PC-9 (cell line): Measurements from ENCODE around the gene GPR157.

ENCODE experiments used
- CTCF ChIP-seq: fragments of 200-600 bp; sonication (generic); conservative IDR thresholded peaks from 2 replicates; pipeline ENCODE4 v1.6.1; 2017; ENCODE audit warnings: mixed run types, antibody characterized with exemption, mild to moderate bottlenecking, moderate library complexity
- EZH2 ChIP-seq: fragments of 200-600 bp; sonication (generic); IDR thresholded peaks from 2 replicates; pipeline ENCODE4 v1.8.0; 2017; ENCODE audit warnings: antibody characterized with exemption, low read depth

DNA sequence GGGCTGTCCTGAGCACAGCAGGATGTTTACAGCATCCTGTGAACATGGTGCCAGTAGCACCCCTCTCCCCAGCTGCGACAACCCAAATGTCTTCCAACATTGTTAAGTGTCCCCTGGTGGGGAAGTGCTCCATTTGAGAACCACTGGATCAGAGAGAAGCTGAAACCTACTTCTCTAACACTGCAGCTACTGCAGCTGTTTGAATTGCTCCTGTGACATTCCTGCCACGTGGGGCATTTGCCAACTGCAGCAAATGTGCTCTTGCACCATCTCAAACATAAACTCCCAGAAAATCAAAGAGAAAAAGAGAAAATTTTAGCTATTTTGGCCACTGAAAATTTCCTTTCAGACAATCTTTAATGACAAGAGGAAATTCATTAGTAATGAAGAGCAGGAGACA is 70.4 kb downstream of the GPR157 start:
- TF ChIP-seq CTCF (no peak; the same call in 1 of the 2 replicates), EZH2 (no peak)
